Neural cell (in vitro differentiated cells): ENCODE data around the gene MAP1LC3B. TPM values are rescaled to one million over a fixed set of nuclear protein-coding genes. Genes with fewer than 3 reads are reported as not detected.

Source experiments
- H2AFZ ChIP-seq: fragments of 200-600, 300-800 bp; sonication (generic), shearing (Covaris generic); 2 replicates; pipeline ENCODE4 v1.6.0; 2014; ENCODE audit warnings: low read depth, mild to moderate bottlenecking, antibody characterized with exemption, low read length, moderate library complexity
- H3F3A ChIP-seq: fragments of 200-600 bp; shearing (Covaris generic); 2 replicates; pipeline ENCODE4 v1.6.1; 2016; ENCODE audit warnings: mild to moderate bottlenecking, moderate library complexity, mixed read lengths, antibody characterized with exemption, low read length; ENCODE audit not compliant: insufficient read depth, poor library complexity, severe bottlenecking
- H3K27ac ChIP-seq: fragments of 200-600, 300-800 bp; sonication (generic), shearing (Covaris generic); 2 replicates; pipeline ENCODE4 v1.5.1; 2014; ENCODE audit warnings: mild to moderate bottlenecking, low read length, moderate library complexity
- H3K27me3 ChIP-seq: fragments of 300-800, 200-600 bp; sonication (generic), shearing (Covaris generic); 2 replicates; pipeline ENCODE4 v1.6.0; 2014; ENCODE audit warnings: mild to moderate bottlenecking, low read depth, low read length, moderate library complexity; ENCODE audit not compliant: insufficient read depth
- H3K36me3 ChIP-seq: fragments of 300-800, 200-600 bp; sonication (generic), shearing (Covaris generic); 2 replicates; pipeline ENCODE4 v1.5.1; 2014; ENCODE audit warnings: mild to moderate bottlenecking, antibody characterized with exemption, low read length, moderate library complexity; ENCODE audit not compliant: insufficient read depth
- H3K4me2 ChIP-seq: fragments of 300-800, 200-600 bp; sonication (generic), shearing (Covaris generic); 2 replicates; pipeline ENCODE4 v1.6.0; 2014; ENCODE audit warnings: mild to moderate bottlenecking, low read length
- H3K4me3 ChIP-seq: fragments of 300-800, 200-600 bp; sonication (generic), shearing (Covaris generic); 2 replicates; pipeline ENCODE4 v1.5.1; 2014; ENCODE audit warnings: mild to moderate bottlenecking, low read length, moderate library complexity
- H3K79me2 ChIP-seq: fragments of 200-600 bp; shearing (Covaris generic); replicated peaks from 2 replicates; pipeline ENCODE4 v1.6.0; 2014; ENCODE audit warnings: mild to moderate bottlenecking, low read length, moderate library complexity; ENCODE audit not compliant: insufficient read depth
- H3K9ac ChIP-seq: fragments of 300-800, 200-600 bp; sonication (generic), shearing (Covaris generic); 2 replicates; pipeline ENCODE4 v1.6.1; 2016; ENCODE audit warnings: mild to moderate bottlenecking, low read length, mixed read lengths
- H3K9me2 ChIP-seq: fragments of 200-600 bp; shearing (Covaris generic); 2 replicates; pipeline ENCODE4 v1.6.1; 2016; ENCODE audit warnings: mild to moderate bottlenecking, low read length, mixed read lengths; ENCODE audit not compliant: insufficient read depth
- H3K9me3 ChIP-seq: fragments of 200-600, 300-800 bp; sonication (generic), shearing (Covaris generic); 2 replicates; pipeline ENCODE4 v1.6.1; 2016; ENCODE audit warnings: mild to moderate bottlenecking, mixed run types, low read length, moderate library complexity, mixed read lengths
- H4K20me1 ChIP-seq: fragments of 200-600 bp; shearing (Covaris generic); 2 replicates; pipeline ENCODE4 v1.6.1; 2016; ENCODE audit warnings: mild to moderate bottlenecking, mixed run types; ENCODE audit not compliant: insufficient read depth
- CTCF ChIP-seq: fragments of 450-650 bp; IDR thresholded peaks from 2 replicates; pipeline ENCODE4 v1.5.1; 2014; ENCODE audit warnings: antibody characterized with exemption, mild to moderate bottlenecking, moderate library complexity; ENCODE audit not compliant: poor library complexity, severe bottlenecking
- EP300 ChIP-seq: fragments of 450-650 bp; conservative IDR thresholded peaks from 2 replicates; pipeline ENCODE4 v1.6.1; 2014; ENCODE audit warnings: antibody characterized with exemption, mild to moderate bottlenecking, moderate library complexity; ENCODE audit not compliant: poor library complexity, severe bottlenecking
- EZH2 ChIP-seq: fragments of 200-600, 300-800 bp; shearing (Covaris generic), sonication (generic); IDR thresholded peaks from 2 replicates; pipeline ENCODE4 v1.6.1; 2014; ENCODE audit warnings: antibody characterized with exemption, low read length, borderline replicate concordance, mild to moderate bottlenecking; ENCODE audit not compliant: insufficient read depth, poor library complexity, severe bottlenecking
- MXI1 ChIP-seq: fragments of 450-650 bp; conservative IDR thresholded peaks from 2 replicates; pipeline ENCODE4 v1.6.1; 2014; ENCODE audit warnings: antibody characterized with exemption, mild to moderate bottlenecking; ENCODE audit not compliant: poor library complexity, severe bottlenecking
- POLR2AphosphoS5 ChIP-seq: IDR thresholded peaks from 2 replicates; pipeline ENCODE4 v1.6.1; 2012
- RAD21 ChIP-seq: fragments of 450-650 bp; conservative IDR thresholded peaks from 2 replicates; pipeline ENCODE4 v1.6.1; 2014; ENCODE audit warnings: antibody characterized with exemption, mild to moderate bottlenecking, moderate library complexity
- REST ChIP-seq: IDR thresholded peaks from 2 replicates; pipeline ENCODE4 v1.6.1; 2012; ENCODE audit warnings: borderline replicate concordance
- SMC3 ChIP-seq: fragments of 450-650 bp; conservative IDR thresholded peaks from 2 replicates; pipeline ENCODE4 v1.6.1; 2014; ENCODE audit warnings: antibody characterized with exemption, mild to moderate bottlenecking, moderate library complexity; ENCODE audit not compliant: poor library complexity
- TAF1 ChIP-seq: IDR thresholded peaks from 2 replicates; pipeline ENCODE4 v1.6.1; 2012; ENCODE audit warnings: low read depth
- polyA plus RNA-seq: library from polyadenylated mRNA; depleted of rRNA; stranded (reverse); fragments of >200 nt; gene quantifications from 2 replicates; pipeline ENCODE4 v1.2.3, GENCODE V29; 2014

Gene MAP1LC3B
- polyA plus RNA-seq, 1 donor from 2014 or later = 73.1 TPM

DNA sequence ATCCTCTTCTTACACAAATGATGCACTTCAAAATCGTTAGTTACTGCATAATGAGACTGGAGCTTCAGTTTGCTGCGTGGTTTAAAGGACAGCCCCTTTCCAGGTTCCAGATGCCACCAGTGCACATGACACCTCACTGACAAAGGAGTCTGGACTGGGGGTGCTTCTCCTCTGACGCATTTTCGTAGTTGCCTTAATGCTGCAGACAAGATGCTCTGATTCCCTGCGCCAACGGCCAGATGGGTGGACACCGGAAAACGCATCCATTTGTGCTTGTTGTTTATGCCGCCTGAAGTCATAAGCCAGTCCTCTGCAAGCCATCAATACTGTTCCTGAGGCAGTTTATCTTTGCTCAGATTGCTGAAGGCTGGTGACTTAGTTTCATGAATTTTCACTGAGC lies 24.6 kb upstream of the MAP1LC3B start:
- Histone ChIP-seq H4K20me1 (no peaks in the 10 kb centered on the region), H3K9me2 (no peaks in the 10 kb centered on the region), H3F3A (no peaks in the 10 kb centered on the region), H3K27ac (no peak overlapping the region), H3K27me3 (no peaks in the 10 kb centered on the region), H2AFZ (no peak overlapping the region), H3K79me2 (no peaks in the 10 kb centered on the region), H3K9ac (no peak overlapping the region), H3K9me3 (no peaks in the 10 kb centered on the region), H3K36me3 (no peaks in the 10 kb centered on the region), H3K4me2 (no peak overlapping the region), H3K4me3 (no peak overlapping the region)
- no peak for TF ChIP-seq CTCF
- TF ChIP-seq MXI1 = no peak
- TF ChIP-seq REST = no peak
- TF ChIP-seq RAD21 = no peak
- TF ChIP-seq SMC3 = no peak
- TF ChIP-seq POLR2AphosphoS5 = no peak
- TF ChIP-seq TAF1 = no peak
- TF ChIP-seq EP300 = no peak
- TF ChIP-seq EZH2 = no peak

GRCh38 chr16:87368029-87368770 lies 23.9 kb upstream of the MAP1LC3B start:
- Histone ChIP-seq H3K4me2 (no peak overlapping the region), H4K20me1 (no peaks in the 10 kb centered on the region), H3K27me3 (no peaks in the 10 kb centered on the region), H3K27ac (no peak overlapping the region), H3K9me3 (no peaks in the 10 kb centered on the region), H3K36me3 (no peaks in the 10 kb centered on the region), H3K9me2 (no peaks in the 10 kb centered on the region), H3F3A (no peaks in the 10 kb centered on the region), H2AFZ (no peak overlapping the region), H3K79me2 (no peaks in the 10 kb centered on the region), H3K4me3 (no peak overlapping the region), H3K9ac (no peak overlapping the region)
- TF ChIP-seq SMC3 = no peak
- TF ChIP-seq RAD21 = no peak
- TF ChIP-seq EP300 = no peak
- no peak for TF ChIP-seq EZH2
- TF ChIP-seq MXI1 = no peak
- TF ChIP-seq CTCF = no peak
- no peak for TF ChIP-seq REST
